Measurements from ENCODE around the gene RAPGEF2.

RAPGEF2 gene

GRCh38 chr4:159224408-159224807 lies 121.5 kb downstream of the RAPGEF2 start:
- no peak overlapping the region for H3K4me3 ChIP-seq (ENCODE audit: low read depth, low read length)
- TF ChIP-seq CTCF (IDR thresholded peaks at IDR 0.05; ENCODE audit: borderline replicate concordance, insufficient read depth, low read depth, low read length): no peak

GRCh38 chr4:159227378-159227777 lies 124.5 kb downstream of the RAPGEF2 start:
- TF ChIP-seq CTCF (IDR thresholded peaks at IDR 0.05; ENCODE audit: borderline replicate concordance, insufficient read depth, low read depth, low read length): no peak

GRCh38 chr4:159227984-159228383 lies 125.1 kb downstream of the RAPGEF2 start:
- H3K4me3 ChIP-seq (ENCODE audit: low read depth, low read length): no peak overlapping the region
- TF ChIP-seq CTCF (IDR thresholded peaks at IDR 0.05; ENCODE audit: borderline replicate concordance, insufficient read depth, low read depth, low read length): no peak

More at GRCh38 chr4:159227378-159227777, 124.5 kb downstream of the RAPGEF2 start:
- no peak overlapping the region for H3K4me3 ChIP-seq (ENCODE audit: low read depth, low read length)

- no peak for TF ChIP-seq CTCF (IDR thresholded peaks at IDR 0.05; ENCODE audit: borderline replicate concordance, insufficient read depth, low read depth, low read length)
- H3K4me3 ChIP-seq (ENCODE audit: low read depth, low read length): no peak overlapping the region
Measured at GRCh38 chr4:159229164-159229563, 126.3 kb downstream of the RAPGEF2 start.

GRCh38 chr4:159232465-159233106 lies 129.7 kb downstream of the RAPGEF2 start:
- H3K4me3 ChIP-seq (ENCODE audit: low read depth, low read length): no peak overlapping the region
- TF ChIP-seq CTCF (IDR thresholded peaks at IDR 0.05; ENCODE audit: borderline replicate concordance, insufficient read depth, low read depth, low read length): no peak

GRCh38 chr4:159235779-159236368 lies 133.0 kb downstream of the RAPGEF2 start:
- no peak overlapping the region for H3K4me3 ChIP-seq (ENCODE audit: low read depth, low read length)
- TF ChIP-seq CTCF (IDR thresholded peaks at IDR 0.05; ENCODE audit: borderline replicate concordance, insufficient read depth, low read depth, low read length): no peak

- H3K4me3 ChIP-seq (ENCODE audit: low read depth, low read length): no peak overlapping the region
- no peak for TF ChIP-seq CTCF (IDR thresholded peaks at IDR 0.05; ENCODE audit: borderline replicate concordance, insufficient read depth, low read depth, low read length)
Measured at GRCh38 chr4:159237975-159238374, 135.1 kb downstream of the RAPGEF2 start.
